Astrocyte (in vitro differentiated cells and primary cell): ENCODE measurements around the gene ITPK1.

Experiments used
- CTCF ChIP-seq: IDR thresholded peaks from 2 replicates; pipeline ENCODE4 v1.5.1; 2011; ENCODE audit warnings: low read depth, mild to moderate bottlenecking, inconsistent platforms, low read length, moderate library complexity; ENCODE audit not compliant: insufficient read depth
- EZH2 ChIP-seq: IDR thresholded peaks from 2 replicates; pipeline ENCODE4 v1.6.1; 2012; ENCODE audit warnings: mild to moderate bottlenecking, low read length, inconsistent platforms; ENCODE audit not compliant: insufficient read depth

GRCh38 chr14:92967346-92967926 lies 148.3 kb downstream of the ITPK1 start:
- TF ChIP-seq CTCF = no peak
- no peak for TF ChIP-seq EZH2
